ENCODE data around the gene CGB8.
"Not testable (repeated sequence)": the region's sequence is repeated elsewhere in the genome, so short reads cannot be mapped to it uniquely, and the experiment has no call there.

- TF ChIP-seq FOXA1 (IDR thresholded peaks at IDR 0.05); NFRKB (IDR thresholded peaks at IDR 0.05); CTBP1 (IDR thresholded peaks at IDR 0.05; ENCODE audit: borderline replicate concordance); SUZ12 (IDR thresholded peaks at IDR 0.05): not testable (repeated sequence)
These were observed 923 bp upstream of the CGB8 start for GRCh38 chr19:49049834-49050233.

Measured in HEK293T (cell line).